GM18873 (cell line): ENCODE measurements around the gene SLC49A4.
"Not testable (repeated sequence)": the region's sequence is repeated elsewhere in the genome, so short reads cannot be mapped to it uniquely, and the experiment has no call there.

ENCODE experiments used
- ATAC-seq: cut with Tn5 transposase; IDR thresholded peaks from one replicate; pipeline ENCODE4 v1.9.1; 2021; ENCODE audit warnings: mild to moderate bottlenecking, moderate library complexity, moderate number of reproducible peaks; ENCODE audit not compliant: unreplicated experiment, low FRiP score

SLC49A4 gene, protein sequence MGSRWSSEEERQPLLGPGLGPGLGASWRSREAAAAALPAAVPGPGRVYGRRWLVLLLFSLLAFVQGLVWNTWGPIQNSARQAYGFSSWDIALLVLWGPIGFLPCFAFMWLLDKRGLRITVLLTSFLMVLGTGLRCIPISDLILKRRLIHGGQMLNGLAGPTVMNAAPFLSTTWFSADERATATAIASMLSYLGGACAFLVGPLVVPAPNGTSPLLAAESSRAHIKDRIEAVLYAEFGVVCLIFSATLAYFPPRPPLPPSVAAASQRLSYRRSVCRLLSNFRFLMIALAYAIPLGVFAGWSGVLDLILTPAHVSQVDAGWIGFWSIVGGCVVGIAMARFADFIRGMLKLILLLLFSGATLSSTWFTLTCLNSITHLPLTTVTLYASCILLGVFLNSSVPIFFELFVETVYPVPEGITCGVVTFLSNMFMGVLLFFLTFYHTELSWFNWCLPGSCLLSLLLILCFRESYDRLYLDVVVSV

GRCh38 chr3:122794779-122795673 is at the start of gene SLC49A4:
SLC49A4 (plus strand) TSS chr3:122795069; CDS start chr3:122795193, 124 bp downstream.
- ATAC-seq, result peak; percentile 65

GRCh38 chr3:122745369-122746021 is 49.4 kb upstream of the SLC49A4 start:
- no peak for ATAC-seq

DNA sequence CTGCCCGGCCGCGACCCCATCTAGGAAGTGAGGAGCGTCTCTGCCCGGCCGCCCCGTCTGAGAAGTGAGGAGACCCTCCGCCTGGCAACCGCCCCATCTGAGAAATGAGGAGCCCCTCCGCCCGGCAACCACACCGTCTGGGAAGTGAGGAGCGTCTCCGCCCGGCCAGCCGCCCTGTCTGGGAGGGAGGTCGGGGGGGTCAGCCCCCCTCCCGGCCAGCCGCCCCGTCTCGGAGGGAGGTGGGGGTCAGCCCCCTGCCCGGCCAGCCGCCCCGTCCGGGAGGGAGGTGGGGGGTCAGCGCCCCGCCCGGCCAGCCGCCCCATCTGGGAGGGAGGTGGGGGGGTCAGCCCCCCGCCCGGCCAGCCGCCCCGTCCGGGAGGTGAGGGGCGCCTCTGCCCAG is 47.6 kb upstream of the SLC49A4 start:
- not testable (repeated sequence) for ATAC-seq

DNA sequence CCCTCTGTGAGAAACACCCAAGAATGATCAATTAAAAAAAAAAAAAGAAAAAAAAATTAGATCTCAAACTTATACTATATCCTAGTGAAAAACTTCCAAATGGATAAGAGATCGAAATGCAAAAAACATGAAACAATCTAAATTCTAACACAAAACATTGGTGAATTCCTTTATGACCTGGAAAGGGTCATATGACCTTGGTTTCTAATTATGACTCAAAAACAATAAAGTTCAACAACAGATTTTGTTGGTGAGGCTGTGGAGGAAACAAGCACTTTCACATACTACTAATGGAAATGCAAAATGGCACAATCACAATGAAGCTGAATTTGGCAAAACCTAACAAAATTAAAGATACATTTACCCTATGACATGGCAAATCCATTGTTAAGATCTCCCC is 46.5 kb upstream of the SLC49A4 start:
- ATAC-seq, result no peak

DNA sequence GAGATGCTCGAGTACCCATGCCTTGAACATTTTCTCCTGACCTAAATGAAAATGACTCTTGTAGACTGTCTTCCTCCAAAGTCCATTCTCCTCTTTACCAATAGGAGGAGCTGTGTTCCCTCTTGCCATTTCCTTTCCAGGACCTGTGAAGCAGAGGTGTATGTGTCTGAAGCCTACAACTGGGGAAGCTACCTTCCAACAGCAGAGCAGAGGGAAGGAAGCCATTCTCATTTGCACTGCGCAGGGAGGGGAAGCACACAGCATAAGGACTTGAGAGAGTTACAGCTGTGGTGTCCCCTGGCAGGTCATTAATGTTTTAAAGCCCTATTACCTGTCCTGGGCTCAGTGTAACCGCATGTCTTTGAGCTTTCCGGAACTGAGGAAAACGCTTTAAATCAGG is 39.9 kb upstream of the SLC49A4 start:
- ATAC-seq, result no peak

GRCh38 chr3:122755491-122755890 is 39.4 kb upstream of the SLC49A4 start:
- no peak for ATAC-seq

DNA sequence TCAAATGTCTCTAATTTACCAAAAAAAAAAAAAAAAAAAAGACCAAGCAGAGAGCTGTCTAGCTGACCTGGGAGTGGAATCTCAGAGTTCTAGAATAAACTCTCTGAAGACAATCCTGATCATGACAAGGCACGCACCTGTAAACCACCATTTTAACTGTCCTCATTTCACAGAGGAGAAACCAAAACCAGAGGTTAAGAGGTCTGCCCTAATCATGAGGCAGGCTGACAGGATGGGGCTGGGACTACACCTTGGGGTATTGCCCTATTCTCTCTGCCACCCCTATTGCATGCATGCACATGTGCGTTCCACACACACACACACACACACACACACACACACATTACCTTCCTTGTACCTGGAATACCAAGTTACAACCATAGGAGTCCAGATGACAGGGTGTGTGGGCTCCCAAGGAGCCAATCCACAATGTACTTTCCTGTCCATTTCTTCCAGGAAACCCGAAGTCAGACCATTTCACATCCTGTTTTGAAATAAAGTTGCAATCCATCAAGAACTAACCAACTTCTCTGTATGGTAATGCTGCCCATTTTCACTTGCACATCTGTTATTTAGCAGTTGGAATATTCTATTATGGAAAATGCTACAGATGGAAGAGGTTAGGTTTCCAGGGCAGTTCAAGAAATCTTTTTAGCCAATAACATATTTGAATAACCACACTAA is 35.9 kb upstream of the SLC49A4 start:
- ATAC-seq, result no peak

DNA sequence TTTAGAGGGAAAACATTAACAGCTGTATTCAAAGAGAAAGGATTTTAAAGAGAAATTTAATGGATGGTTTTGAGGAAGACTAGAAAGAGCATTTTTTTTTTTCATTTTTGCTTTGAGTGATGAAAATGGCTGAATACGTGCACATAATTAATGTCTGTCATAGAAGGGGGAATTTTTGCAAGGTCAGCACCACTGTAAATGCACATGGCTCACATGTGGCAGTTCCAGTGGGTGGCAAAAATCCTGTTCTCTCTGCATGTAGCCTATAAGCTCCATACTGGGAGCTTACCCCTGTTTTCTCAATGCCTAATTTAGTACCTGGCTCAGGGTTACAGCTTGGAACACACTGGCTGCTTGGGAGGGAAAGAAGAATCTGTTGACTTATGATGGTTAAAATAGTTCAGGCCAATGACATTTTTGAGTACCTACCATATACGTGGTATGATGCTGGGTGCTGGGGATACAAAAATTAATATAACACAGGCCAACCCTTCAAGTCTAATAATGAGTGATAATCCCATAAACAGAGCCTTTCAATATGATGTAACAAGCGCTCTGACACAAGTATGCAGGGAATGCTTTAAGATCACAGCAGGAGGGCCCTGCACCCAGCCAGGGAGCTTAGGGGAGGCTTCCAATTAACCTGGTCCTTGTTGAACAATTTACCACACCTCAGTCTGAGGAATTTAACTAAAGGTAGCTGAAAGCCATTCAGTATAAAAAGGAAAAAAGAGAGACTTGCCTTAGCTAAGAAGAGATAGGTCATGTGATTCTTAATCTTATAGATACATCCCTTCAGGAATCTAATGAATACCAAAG is 34.2 kb upstream of the SLC49A4 start:
- no peak for ATAC-seq

DNA sequence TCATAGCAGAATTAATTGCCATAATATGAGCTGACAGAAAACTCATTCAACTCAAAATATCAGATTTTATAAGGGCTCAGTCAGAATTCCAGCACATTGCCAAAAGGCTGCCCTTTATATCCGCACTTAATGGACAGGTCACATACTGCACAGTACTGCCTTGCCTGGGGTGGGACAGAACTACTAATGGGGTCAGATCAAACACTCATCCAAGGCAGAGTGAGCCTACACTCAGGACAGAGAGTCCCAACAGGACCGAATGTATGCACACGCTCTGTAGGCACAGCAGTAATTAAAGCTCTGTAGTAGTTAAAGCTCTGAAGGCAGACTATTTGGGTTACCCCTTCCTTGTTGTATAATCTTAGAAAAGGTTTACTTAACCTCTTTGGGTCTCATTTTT is 28.4 kb upstream of the SLC49A4 start:
- no peak for ATAC-seq

DNA sequence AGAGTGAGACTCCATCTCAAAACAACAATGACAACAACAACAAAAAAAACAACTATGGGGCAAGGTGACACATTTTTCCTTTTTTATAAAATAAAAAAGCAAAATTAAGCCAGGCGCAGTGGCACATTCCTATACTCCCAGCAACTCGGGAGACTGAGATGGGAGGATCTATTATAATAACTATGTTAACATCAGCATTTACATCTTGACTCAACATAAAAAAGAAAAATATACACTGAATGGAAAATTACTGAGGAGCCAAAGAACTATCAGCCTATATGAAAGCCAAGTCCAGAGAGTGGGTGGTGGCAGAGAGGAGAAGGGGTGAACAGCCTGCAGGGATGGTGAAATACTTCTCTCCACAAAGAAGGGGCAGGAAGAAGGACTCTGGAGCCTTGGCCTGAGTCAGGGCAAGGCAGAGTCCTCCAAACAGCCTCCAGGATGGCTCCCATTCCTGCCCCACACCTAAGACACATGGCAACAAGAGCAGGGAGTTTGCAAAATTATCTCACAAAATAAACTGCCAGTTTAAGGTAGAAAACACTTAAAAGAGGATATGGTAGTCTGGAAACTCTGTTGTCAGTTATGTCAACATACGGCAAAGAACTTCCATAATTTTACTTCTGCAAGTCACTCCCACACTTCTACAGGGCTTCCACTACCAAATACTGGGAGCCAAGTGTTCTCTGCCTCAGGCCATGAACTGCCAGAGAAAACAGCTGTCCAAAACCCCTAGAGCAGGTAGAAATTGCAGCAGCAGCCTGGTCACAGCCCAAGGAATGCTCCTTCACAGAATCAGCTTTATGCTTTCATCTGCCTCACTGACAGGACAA is 27.1 kb upstream of the SLC49A4 start:
- ATAC-seq, result no peak

- no peak for ATAC-seq
These were observed 24.2 kb upstream of the SLC49A4 start for GRCh38 chr3:122770521-122771202.

GRCh38 chr3:122772827-122773226 is 22.0 kb upstream of the SLC49A4 start:
- no peak for ATAC-seq

DNA sequence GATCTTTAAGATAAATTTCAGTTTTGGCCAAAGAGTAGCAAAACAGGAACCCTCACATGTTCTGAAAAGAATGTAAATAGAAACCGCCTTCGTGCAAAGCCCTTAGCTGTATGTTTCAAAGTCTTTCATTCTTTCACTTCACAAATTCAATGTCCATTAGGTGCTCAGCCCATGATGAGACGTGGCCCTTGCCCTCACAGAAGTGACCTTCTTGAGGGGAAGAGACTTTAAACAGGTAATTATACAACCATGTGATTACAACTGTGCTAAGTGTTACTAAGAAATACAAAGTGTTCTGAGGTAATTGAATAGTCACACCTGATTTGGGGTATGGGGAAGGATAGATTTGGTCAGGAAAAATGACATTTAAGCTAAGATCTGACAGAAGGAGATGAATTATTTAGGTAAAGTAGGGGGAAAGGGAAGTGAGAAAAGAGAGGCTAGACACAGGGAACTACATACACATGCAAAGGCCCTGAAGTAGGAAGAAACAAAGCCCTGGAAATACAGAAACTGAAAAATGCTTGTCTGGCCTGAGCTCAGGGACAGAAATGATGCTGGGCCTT is 20.8 kb upstream of the SLC49A4 start:
- ATAC-seq, result no peak

DNA sequence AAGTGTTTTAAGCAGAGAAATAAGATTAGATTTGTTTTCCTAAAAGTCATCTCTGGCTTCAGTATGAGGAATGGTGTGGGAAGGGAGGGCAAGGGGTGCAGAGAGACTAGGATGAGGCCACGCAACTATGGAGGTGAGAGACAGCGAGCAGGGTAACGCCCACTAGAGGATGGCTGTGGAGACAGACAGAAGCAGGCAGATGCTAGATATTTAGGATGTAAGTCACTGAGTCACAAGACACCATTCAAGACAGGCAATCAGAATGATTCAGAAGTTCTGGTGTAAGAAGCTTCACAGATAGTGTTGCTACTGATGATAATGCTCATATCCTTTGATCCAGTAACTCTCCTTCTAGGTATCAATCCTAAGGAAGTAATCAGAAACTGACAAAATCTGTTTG is 20.3 kb upstream of the SLC49A4 start:
- no peak for ATAC-seq

DNA sequence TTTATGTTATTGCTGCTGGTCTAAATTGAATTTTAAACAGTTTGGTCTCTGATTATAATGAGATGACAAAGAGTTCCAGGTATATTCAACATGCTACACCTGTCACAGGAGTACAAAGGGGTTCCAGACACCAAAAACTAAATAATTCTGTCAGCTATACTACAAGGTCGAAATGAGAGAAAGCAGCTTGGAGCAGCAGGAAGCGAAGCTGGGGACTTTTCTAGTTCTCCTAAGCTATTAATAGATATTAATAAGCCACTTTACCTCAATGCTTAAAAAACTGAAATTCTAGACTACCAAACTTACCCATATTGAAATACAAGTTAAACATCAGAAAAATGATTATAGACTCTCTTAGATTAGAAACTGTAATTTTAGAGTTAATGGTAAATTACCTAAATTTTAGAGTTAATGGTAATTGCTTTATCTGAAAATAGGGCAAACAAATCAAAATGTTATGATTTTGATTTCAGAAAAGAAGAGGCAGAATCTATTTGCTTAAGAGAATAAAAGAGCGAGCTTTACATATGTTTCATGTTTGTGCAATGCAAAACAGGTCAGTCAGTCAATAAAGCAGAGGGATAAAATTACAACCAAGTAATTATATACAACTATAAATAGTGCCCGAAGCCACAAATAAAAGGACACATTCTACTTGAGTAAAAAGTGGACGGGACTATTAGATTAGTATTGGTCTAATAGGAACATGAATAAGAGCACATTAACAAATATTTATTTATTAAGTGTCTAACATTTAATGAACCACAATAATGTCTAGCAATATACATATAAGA is 18.0 kb upstream of the SLC49A4 start:
- no peak for ATAC-seq

DNA sequence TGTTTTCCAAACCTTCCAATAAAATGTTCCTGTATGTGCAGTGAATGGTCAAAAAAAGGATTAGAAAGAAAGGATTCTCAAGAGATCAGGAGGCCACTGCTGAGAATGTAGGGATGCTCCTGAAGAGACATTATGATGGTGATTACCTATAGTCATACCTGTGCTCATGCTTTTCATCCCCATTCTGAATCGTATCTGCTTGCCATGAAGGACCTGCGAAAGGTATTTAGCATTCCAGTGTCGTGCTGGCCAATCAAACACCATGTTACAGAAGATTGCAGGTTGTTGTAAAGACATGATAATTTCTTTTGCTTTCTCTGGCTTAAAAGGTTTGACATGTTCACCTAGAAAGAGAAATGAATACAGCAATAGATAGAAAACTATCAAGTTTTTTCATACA is 17.3 kb upstream of the SLC49A4 start:
- ATAC-seq, result no peak

DNA sequence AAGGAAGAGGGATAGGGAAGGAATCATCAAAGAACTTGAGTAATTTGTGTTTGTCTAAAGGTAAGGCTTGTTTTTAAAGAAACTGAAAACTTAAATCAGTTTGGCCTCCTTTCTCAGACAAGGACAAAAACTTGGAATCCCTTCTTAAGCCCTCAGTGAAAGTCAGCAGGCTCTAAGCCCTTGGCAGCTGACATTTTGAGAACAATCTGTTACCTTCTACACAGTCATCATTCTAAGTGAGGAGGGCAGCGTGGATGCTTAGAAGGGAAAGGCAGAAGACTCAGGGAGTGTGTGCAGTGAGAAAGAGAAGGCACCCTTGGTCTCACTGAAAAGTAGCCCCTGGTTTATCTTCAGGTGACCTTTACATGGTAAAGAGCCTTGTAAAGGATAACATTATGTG is 12.1 kb upstream of the SLC49A4 start:
- no peak for ATAC-seq
